Activated B cell treated with CpG ODN at 0.5 μM for 24 hours (primary cell): ENCODE data around the gene TRIM6. TPM values are rescaled to one million over a fixed set of nuclear protein-coding genes. Genes with fewer than 3 reads are reported as not detected.
A peak's percentile ranks its signal among the peaks of the same experiment; 100 is the strongest.

ENCODE experiments used
- ATAC-seq: fragments of 200-7000 bp; cut with Tn5 transposase; one replicate; pipeline ENCODE4 v1.10.0; 2021; ENCODE audit warnings: low read depth, mild to moderate bottlenecking, moderate library complexity
- CTCF ChIA-PET: fragments of 350-600 bp; sonication (Branson Sonifier 250); formaldehyde crosslinking; loops from one replicate; lab custom pipeline; 2021; ENCODE audit warnings: antibody characterized with exemption; lab: Charles Lee
- POLR2A ChIA-PET: fragments of 350-600 bp; sonication (Branson Sonifier 250); formaldehyde crosslinking; loops from one replicate; lab custom pipeline; 2021; ENCODE audit warnings: antibody characterized with exemption; lab: Charles Lee
- DNase-seq: peaks from one replicate; pipeline ENCODE4 v3.0.0; 2022
- H3K27ac Mint-ChIP-seq: one replicate; pipeline ENCODE4 v1.8.0; 2020; ENCODE audit warnings: mixed read lengths
- H3K27me3 Mint-ChIP-seq: one replicate; pipeline ENCODE4 v1.8.0; 2021; ENCODE audit warnings: mixed read lengths
- H3K36me3 Mint-ChIP-seq: one replicate; pipeline ENCODE4 v1.8.0; 2021; ENCODE audit warnings: low read depth, mixed read lengths
- H3K4me1 Mint-ChIP-seq: one replicate; pipeline ENCODE4 v1.8.0; 2021; ENCODE audit warnings: mixed read lengths
- H3K4me3 Mint-ChIP-seq: one replicate; pipeline ENCODE4 v1.8.0; 2020; ENCODE audit warnings: mild to moderate bottlenecking, mixed read lengths
- H3K9me3 Mint-ChIP-seq: one replicate; pipeline ENCODE4 v1.8.0; 2020; ENCODE audit warnings: mixed read lengths
- CTCF ChIP-seq: fragments of 200-600 bp; IDR thresholded peaks from one replicate; pipeline ENCODE4 v1.8.0; 2022; ENCODE audit warnings: antibody characterized with exemption, mild to moderate bottlenecking
- intact Hi-C: fragments of 100-400 bp; cut with micrococcal nuclease; formaldehyde crosslinking; loops from one replicate; pipeline ENCODE4 v1.15.1; 2024
- total RNA-seq: library from RNA; stranded (reverse); gene quantifications from 2 replicates; pipeline ENCODE4 v1.2.3, GENCODE V29; 2022

The TRIM6 gene
- total RNA-seq: 0.22 and 0.44 TPM in 2 replicates

GRCh38 chr11:5596607-5597201 lies at the start of gene TRIM6:
Gene TRIM6 (plus strand): TSS chr11:5596637. CDS start chr11:5596898, 261 bp downstream.
- H3K9me3 Mint-ChIP-seq: no peaks in the 10 kb centered on the region
- ChIA-PET CTCF (interaction anchor here (1.0 kb wide), 1 partner anchor 88 kb away, joined by 3 read pairs; the partner anchor contains the start of gene TRIM5), POLR2A (no interaction called here)
- TF ChIP-seq CTCF: no peak
- intact Hi-C loops: no loop called here
- H3K27me3 Mint-ChIP-seq: peaks cover 3% of the 10 kb centered on the region
- peak; percentile 22 for ATAC-seq
- H3K36me3 Mint-ChIP-seq: no peaks in the 10 kb centered on the region
- no peak for DNase-seq
- H3K4me3 Mint-ChIP-seq: peak within 1 kb of the TSS; percentile 86
- peaks cover 17% of the 10 kb centered on the region for H3K4me1 Mint-ChIP-seq
- peak within 1 kb of the TSS; percentile 41 for H3K27ac Mint-ChIP-seq

DNA sequence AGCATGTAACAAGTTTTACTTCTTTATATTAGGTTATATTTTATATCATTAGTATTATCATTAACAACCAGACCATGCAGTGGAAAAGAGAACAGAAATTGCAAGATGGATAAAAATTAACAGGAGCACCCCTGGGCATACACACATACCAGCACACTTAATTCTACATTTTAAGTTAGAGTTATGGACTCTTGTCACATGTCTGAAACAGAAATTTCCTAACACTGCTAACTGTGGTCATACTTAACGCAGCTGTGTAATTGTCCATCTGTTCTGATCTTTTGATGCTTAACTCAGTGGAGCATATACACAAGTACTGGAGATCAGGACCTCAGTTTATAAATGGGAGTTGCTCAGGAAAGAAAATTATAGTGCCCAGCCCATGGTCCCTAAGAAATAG lies 48.5 kb upstream of the TRIM6 start:
- DNase-seq (no peak), ATAC-seq (no peak)
- Mint-ChIP-seq H3K27ac (no peak overlapping the region), H3K9me3 (no peaks in the 10 kb centered on the region), H3K4me3 (no peak overlapping the region), H3K4me1 (no peaks in the 10 kb centered on the region), H3K27me3 (no peaks in the 10 kb centered on the region), H3K36me3 (no peaks in the 10 kb centered on the region)
- TF ChIP-seq CTCF: no peak
- POLR2A ChIA-PET: no interaction called here
- intact Hi-C loops: loop anchor here (5.0 kb wide), 1 partner anchor 411 kb away; the partner anchor contains the start of gene OR52A5
- CTCF ChIA-PET: no interaction called here

GRCh38 chr11:5548440-5548839 lies 48.0 kb upstream of the TRIM6 start, which contains the start of gene OR52H1:
Gene OR52H1 (minus strand): TSS chr11:5548540. CDS start chr11:5545505, 3,035 bp downstream.
- intact Hi-C loops: loop anchor here (5.0 kb wide), 1 partner anchor 411 kb away; the partner anchor contains the start of gene OR52A5
- TF ChIP-seq CTCF: no peak
- ChIA-PET CTCF (no interaction called here), POLR2A (no interaction called here)
- Mint-ChIP-seq H3K4me1 (no peaks in the 10 kb centered on the region), H3K27ac (no peak within 1 kb of the TSS), H3K9me3 (no peaks in the 10 kb centered on the region), H3K27me3 (no peaks in the 10 kb centered on the region), H3K36me3 (no peaks in the 10 kb centered on the region), H3K4me3 (no peak within 1 kb of the TSS)
- DNase-seq (no peak), ATAC-seq (no peak)

DNA sequence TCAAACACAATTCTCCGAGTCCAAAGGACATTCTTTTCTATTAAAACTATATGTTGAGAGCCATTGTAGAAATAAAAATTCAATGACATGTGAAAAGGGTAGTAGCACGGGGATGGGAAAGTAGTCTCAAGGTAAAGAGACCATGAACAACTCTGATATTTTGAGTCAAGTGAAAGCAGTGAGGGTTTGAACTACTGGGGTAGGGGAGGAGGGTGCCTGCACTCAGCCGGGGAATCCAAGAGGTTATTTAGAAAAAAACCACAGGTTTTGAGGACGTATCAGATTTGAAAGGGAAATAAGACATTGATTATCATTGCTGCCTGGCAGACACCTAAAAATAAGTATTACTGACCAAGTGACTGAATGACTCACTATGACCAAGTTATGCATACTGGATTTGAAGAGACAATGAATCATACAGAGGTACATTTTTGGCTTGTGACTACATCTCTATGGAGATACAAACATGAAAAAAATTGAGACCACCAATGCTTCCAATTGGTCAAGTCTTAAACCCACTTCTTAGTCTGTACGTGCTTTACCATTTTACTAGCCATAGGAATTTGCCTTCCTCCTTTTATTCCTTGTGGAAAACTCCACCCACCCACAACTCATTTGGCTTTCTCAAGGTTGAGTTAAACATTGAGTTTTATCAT lies 45.9 kb upstream of the TRIM6 start:
- Mint-ChIP-seq H3K9me3 (no peaks in the 10 kb centered on the region), H3K4me1 (no peaks in the 10 kb centered on the region), H3K27ac (no peak overlapping the region), H3K36me3 (no peaks in the 10 kb centered on the region), H3K4me3 (no peak overlapping the region), H3K27me3 (no peaks in the 10 kb centered on the region)
- no peak for DNase-seq
- intact Hi-C loops: no loop called here
- ChIA-PET CTCF (no interaction called here), POLR2A (no interaction called here)
- TF ChIP-seq CTCF: no peak
- no peak for ATAC-seq

GRCh38 chr11:5553343-5553742 lies 43.1 kb upstream of the TRIM6 start:
- ATAC-seq (no peak), DNase-seq (no peak)
- Mint-ChIP-seq H3K27me3 (peaks cover 6% of the 10 kb centered on the region), H3K27ac (no peak overlapping the region), H3K4me1 (no peaks in the 10 kb centered on the region), H3K4me3 (no peak overlapping the region), H3K36me3 (no peaks in the 10 kb centered on the region), H3K9me3 (no peaks in the 10 kb centered on the region)
- CTCF ChIA-PET: no interaction called here
- intact Hi-C loops: no loop called here
- POLR2A ChIA-PET: no interaction called here
- TF ChIP-seq CTCF: no peak
